Activated CD4-positive, alpha-beta T cell treated with anti-CD3 and anti-CD28 coated beads, Interleukin-2, amount 50 U/mL, for 24 hours (primary cell): ENCODE data around the gene METTL9.

ENCODE experiments used
- DNase-seq, 2 donors: peaks; one replicate each; pipeline ENCODE4 v3.0.0-alpha.2; 2020; ENCODE audit warnings: low read depth in 1 of 2, low spot score in 1 of 2

METTL9 gene

GRCh38 chr16:21703589-21704174 lies 104.3 kb downstream of the METTL9 start:
- DNase-seq: no peak

GRCh38 chr16:21704266-21704665 lies 104.9 kb downstream of the METTL9 start:
- no peak for DNase-seq

- no peak for DNase-seq
Observed at GRCh38 chr16:21704733-21705132, 105.4 kb downstream of the METTL9 start.
